HL-60 (cell line): ENCODE measurements around the gene NAGLU.
A peak's percentile ranks its signal among the peaks of the same experiment; 100 is the strongest.

ENCODE experiments used
- POLR2AphosphoS5 ChIP-seq: IDR thresholded peaks from 2 replicates; pipeline ENCODE4 v1.6.1; 2012; ENCODE audit warnings: low read depth
- TF ChIP-seq, protein P1 (sequence below): IDR thresholded peaks from one replicate; pipeline ENCODE4 v1.5.1; 2011; ENCODE audit warnings: low read length, control low read depth, inconsistent platforms; ENCODE audit not compliant: insufficient read depth

DNA sequence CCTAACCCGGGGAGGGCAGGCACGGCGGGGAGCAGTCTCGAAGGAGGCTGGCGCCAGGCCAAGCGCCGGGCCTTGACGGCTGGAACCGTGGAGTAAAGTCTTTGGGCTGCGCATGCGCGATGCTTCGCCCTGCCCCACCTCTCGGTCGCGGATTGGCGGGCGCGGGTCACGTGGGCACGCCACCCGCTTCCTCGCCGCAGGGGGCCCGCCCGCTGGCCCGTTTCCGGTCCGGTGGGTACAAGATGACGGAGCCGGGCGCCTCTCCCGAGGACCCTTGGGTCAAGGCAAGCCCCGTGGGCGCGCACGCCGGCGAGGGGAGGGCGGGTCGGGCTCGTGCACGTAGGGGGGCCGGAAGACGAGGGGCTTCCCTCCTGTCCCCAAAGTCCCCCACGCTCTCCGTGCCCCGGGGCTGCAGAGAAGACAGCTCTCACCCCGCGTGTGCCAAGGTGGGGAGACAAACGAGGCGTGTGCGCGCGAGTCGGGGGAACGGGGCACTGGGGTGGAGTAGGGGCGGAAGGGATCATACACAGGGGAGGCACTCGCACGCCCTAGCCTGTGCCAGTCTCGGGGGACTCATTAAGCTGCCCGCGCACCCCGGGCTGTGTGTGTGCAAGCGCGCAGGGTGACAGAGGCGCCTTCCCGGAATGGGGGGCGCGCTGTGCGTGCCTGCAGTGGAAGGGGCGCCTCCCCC, 31.0 kb downstream of the NAGLU start, which contains the start of gene MLX:
- TF ChIP-seq POLR2AphosphoS5: peak; percentile 91
- TF ChIP-seq, protein P1, sequence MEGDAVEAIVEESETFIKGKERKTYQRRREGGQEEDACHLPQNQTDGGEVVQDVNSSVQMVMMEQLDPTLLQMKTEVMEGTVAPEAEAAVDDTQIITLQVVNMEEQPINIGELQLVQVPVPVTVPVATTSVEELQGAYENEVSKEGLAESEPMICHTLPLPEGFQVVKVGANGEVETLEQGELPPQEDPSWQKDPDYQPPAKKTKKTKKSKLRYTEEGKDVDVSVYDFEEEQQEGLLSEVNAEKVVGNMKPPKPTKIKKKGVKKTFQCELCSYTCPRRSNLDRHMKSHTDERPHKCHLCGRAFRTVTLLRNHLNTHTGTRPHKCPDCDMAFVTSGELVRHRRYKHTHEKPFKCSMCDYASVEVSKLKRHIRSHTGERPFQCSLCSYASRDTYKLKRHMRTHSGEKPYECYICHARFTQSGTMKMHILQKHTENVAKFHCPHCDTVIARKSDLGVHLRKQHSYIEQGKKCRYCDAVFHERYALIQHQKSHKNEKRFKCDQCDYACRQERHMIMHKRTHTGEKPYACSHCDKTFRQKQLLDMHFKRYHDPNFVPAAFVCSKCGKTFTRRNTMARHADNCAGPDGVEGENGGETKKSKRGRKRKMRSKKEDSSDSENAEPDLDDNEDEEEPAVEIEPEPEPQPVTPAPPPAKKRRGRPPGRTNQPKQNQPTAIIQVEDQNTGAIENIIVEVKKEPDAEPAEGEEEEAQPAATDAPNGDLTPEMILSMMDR: no peak
